Pancreas (tissue), 10 donors: ENCODE data around the gene HRH2. TPM values are rescaled to one million over a fixed set of nuclear protein-coding genes. Genes with fewer than 3 reads are reported as not detected.

Experiments used
- ATAC-seq, 4 donors: fragments of 200-7000 bp; cut with Tn5 transposase; one replicate each; pipeline versions ENCODE4 v1.8.0 to v1.9.1; 2020; ENCODE audit warnings: mild to moderate bottlenecking in 4 of 4, moderate library complexity in 4 of 4
- DNase-seq, 6 donors: peaks; one replicate each; pipeline ENCODE4 v3.0.0-alpha.2; 2020
- FAIRE-seq: peaks from 2 replicates; lab custom pipeline; 2012; peaks lifted over from hg19 to GRCh38; lab: Jason Lieb, UNC
- H3K27ac ChIP-seq, 4 donors: fragments of 200-600 bp; sonication (generic); 1 replicate in 3 of 4; 2 replicates in 1 of 4; pipeline versions ENCODE4 v1.5.0 to v1.8.0; 2020
- H3K27me3 ChIP-seq, 4 donors: fragments of 200-600 bp; one replicate each; pipeline ENCODE4 v1.8.0; 2021
- H3K36me3 ChIP-seq, 3 donors: fragments of 200-600 bp; sonication (generic) in 1 of 3; one replicate each; pipeline versions ENCODE4 v1.5.0 to v1.8.0; 2020 to 2021
- H3K4me1 ChIP-seq, 3 donors: fragments of 200-600 bp; one replicate each; pipeline ENCODE4 v1.8.0; 2021
- H3K4me3 ChIP-seq, 4 donors: fragments of 200-600 bp; sonication (generic) in 2 of 4; one replicate each; pipeline versions ENCODE4 v1.5.0 to v1.8.0; 2020 to 2021
- H3K9me3 ChIP-seq, 4 donors: fragments of 200-600 bp; one replicate each; pipeline ENCODE4 v1.8.0; 2021
- CTCF ChIP-seq, 4 donors: fragments of 200-600 bp; sonication (generic) in 3 of 4; IDR thresholded peaks; one replicate each; pipeline versions ENCODE4 v1.5.0 to v1.8.0; 2021; ENCODE audit warnings: antibody characterized with exemption in 4 of 4
- WGBS, 2 donors: extraction: QIAGEN DNeasy Blood & Tissue Kit; methylation state at CpG; one replicate each; pipeline ENCODE4 v1.1.7; 2013; 5-methylcytosine and 5-hydroxymethylcytosine counted together
- intact Hi-C, 3 donors: fragments of 100-400 bp; cut with DNase I; formaldehyde crosslinking; loops; one replicate each; pipeline versions ENCODE4 v1.11.1 to v1.14.2; 2022
- polyA plus RNA-seq, 2 donors: library from polyadenylated mRNA; stranded (reverse); fragments of 200-250 nt; gene quantifications; one replicate each; pipeline ENCODE4 v1.2.3, GENCODE V29; 2013
- total RNA-seq, 6 donors: library from RNA; stranded (reverse); fragmentation: NEBNext Ultra II Directional in 4 of 6; extraction: Animal tissue kit (Norgen Biotek cat#: 25700) in 4 of 6; gene quantifications; one replicate each; pipeline versions ENCODE4 v1.2.1 to v1.2.4, GENCODE V29; 2021 to 2023
- donor health status: healthy with polysubstance abuse.
- donor health status: DM: no; HTN: no; CAD: no; lungs with moderate emphysema.
- donor health status: DM: no; HTN: no; CAD: no.
- donor health status: control.
- donor health status: control.
- donor health status: Bipolar disorder and iron deficiency.
- donor health status: DM: yes; HTN: yes; CAD: no.
- donor health status: DM: no; HTN: no; CAD: no.
- donor health status: DM: no; HTN: no; CAD: no.
- donor health status: DM: yes; HTN: yes; CAD: no.

HRH2 gene
- total and polyA plus RNA-seq, 8 donors: 0.05 to 1.4 (median 0.50) TPM

- no peak for DNase-seq
- no peak for TF ChIP-seq CTCF (IDR thresholded peaks at IDR 0.05)
Observed at GRCh38 chr5:175745210-175745609, 87.3 kb downstream of the HRH2 start.

GRCh38 chr5:175746851-175747250 is 89.0 kb downstream of the HRH2 start:
- 38 to 43% methylated on average over 2 of the region's 2 CpGs for WGBS, 2 donors
- FAIRE-seq (no peak), DNase-seq (no peak), ATAC-seq (peak in 3 of 4 donors; percentile 48 to 61 (median 60))
- Histone ChIP-seq H3K27ac (no peak overlapping the region), H3K36me3 (no peaks in the 10 kb centered on the region), H3K4me1 (no peaks in the 10 kb centered on the region), H3K9me3 (no peaks in the 10 kb centered on the region), H3K4me3 (no peak overlapping the region), H3K27me3 (no peaks in the 10 kb centered on the region)
- intact Hi-C loops: no loop called here
- TF ChIP-seq CTCF (IDR thresholded peaks at IDR 0.05): no peak

More at GRCh38 chr5:175745210-175745609, 87.3 kb downstream of the HRH2 start:
- Histone ChIP-seq H3K4me1 (no peaks in the 10 kb centered on the region), H3K27me3 (no peaks in the 10 kb centered on the region), H3K4me3 (no peak overlapping the region), H3K27ac (no peak overlapping the region), H3K36me3 (no peaks in the 10 kb centered on the region), H3K9me3 (no peaks in the 10 kb centered on the region)
- no peak for FAIRE-seq
- intact Hi-C loops: no loop called here
- WGBS, 2 donors: 40 to 56% methylated on average over 3 of the region's 3 CpGs
- no peak for ATAC-seq

GRCh38 chr5:175747539-175748060 is 89.7 kb downstream of the HRH2 start:
- WGBS, 2 donors: 37 to 51% methylated on average over 3 of the region's 3 CpGs
- DNase-seq (no peak), FAIRE-seq (no peak)

GRCh38 chr5:175748650-175749049 is 90.8 kb downstream of the HRH2 start:
- TF ChIP-seq CTCF (IDR thresholded peaks at IDR 0.05): no peak
- Histone ChIP-seq H3K27me3 (no peaks in the 10 kb centered on the region), H3K4me1 (no peaks in the 10 kb centered on the region), H3K9me3 (no peaks in the 10 kb centered on the region), H3K4me3 (no peak overlapping the region), H3K36me3 (no peaks in the 10 kb centered on the region), H3K27ac (no peak overlapping the region)
- no peak for DNase-seq
- 44 to 54% methylated on average over 3 of the region's 3 CpGs for WGBS, 2 donors
- intact Hi-C loops: no loop called here
- no peak for FAIRE-seq
- no peak for ATAC-seq

More at GRCh38 chr5:175747539-175748060, 89.7 kb downstream of the HRH2 start:
- Histone ChIP-seq H3K4me1 (no peaks in the 10 kb centered on the region), H3K36me3 (no peaks in the 10 kb centered on the region), H3K27me3 (no peaks in the 10 kb centered on the region), H3K9me3 (no peaks in the 10 kb centered on the region), H3K4me3 (no peak overlapping the region), H3K27ac (no peak overlapping the region)
- no peak for ATAC-seq
- intact Hi-C loops: no loop called here
- TF ChIP-seq CTCF (IDR thresholded peaks at IDR 0.05): no peak

GRCh38 chr5:175749591-175749990 is 91.7 kb downstream of the HRH2 start:
- ATAC-seq: no peak
- intact Hi-C loops: no loop called here
- no peak for DNase-seq
- no peak overlapping the region for H3K27ac ChIP-seq
- H3K36me3 ChIP-seq: no peaks in the 10 kb centered on the region
- 73 to 79% methylated on average over 4 of the region's 4 CpGs for WGBS, 2 donors
- H3K9me3 ChIP-seq: no peaks in the 10 kb centered on the region
- H3K27me3 ChIP-seq: no peaks in the 10 kb centered on the region
- no peak overlapping the region for H3K4me3 ChIP-seq
- TF ChIP-seq CTCF (IDR thresholded peaks at IDR 0.05): no peak
- no peak for FAIRE-seq
- no peaks in the 10 kb centered on the region for H3K4me1 ChIP-seq
